B cell (primary cell): ENCODE data around the gene MYADML2.

ENCODE experiments used
- CTCF ChIP-seq: fragments of 200-600 bp; IDR thresholded peaks from one replicate; pipeline ENCODE4 v1.8.0; 2022; ENCODE audit warnings: antibody characterized with exemption, mild to moderate bottlenecking
- EZH2 ChIP-seq: IDR thresholded peaks from 2 replicates; pipeline ENCODE4 v1.6.1; 2012; ENCODE audit warnings: borderline replicate concordance, low read depth, mild to moderate bottlenecking, moderate library complexity, low read length; ENCODE audit not compliant: insufficient read depth, poor library complexity, severe bottlenecking

DNA sequence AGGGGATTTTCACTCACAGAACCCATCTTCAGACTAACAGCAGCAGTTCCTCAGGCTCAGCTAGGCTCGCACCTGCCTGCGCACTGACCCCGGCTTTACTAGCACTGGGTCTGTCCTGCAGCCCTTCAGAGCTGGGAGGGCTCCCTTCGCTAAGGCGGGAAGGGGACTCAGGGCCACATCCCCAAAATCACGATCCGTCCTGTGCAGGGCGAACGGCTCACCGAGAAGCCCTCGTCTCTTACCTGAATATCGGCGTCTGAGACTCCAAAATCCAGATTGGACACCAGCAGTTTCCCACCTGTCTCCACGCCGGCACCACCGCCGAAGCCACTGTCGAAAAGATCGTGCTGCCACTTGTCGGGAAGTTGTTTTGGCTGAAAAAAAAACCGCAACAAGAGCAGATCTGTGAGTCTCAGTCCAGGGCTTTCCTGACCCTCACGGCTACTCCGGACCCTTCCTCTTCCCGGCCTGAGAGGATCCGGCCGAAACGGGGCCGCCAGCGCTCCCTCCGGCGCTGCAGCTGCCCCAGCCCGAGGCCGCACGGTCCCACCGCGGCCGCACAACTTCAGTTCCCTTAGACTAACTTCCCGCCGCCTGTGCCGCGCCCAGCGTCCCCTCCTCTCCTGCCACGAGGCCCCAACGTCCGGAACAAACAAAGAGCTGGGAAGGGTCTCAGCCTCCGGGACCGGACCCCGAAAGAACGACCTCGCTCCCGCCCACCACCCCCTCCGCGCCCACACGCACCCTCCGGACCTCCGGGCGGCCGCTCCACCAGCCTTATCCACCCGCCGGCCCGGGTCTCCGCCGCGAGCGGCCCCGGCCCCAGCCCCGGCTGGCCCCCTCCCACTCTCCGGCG is 56.4 kb downstream of the MYADML2 start:
- TF ChIP-seq CTCF (no peak), EZH2 (no peak)
